HEK293 (cell line): ENCODE results near the gene LPO.

Experiments
- BCL11A ChIP-seq: fragments of 450-650 bp; formaldehyde crosslinking; IDR thresholded peaks from 2 replicates; pipeline ENCODE4 v1.5.1; 2016; ENCODE audit warnings: low read depth, missing biosample characterization, missing genetic modification characterization
- PBX3 ChIP-seq: sonication (generic); formaldehyde crosslinking; IDR thresholded peaks from 2 replicates; pipeline ENCODE4 v1.8.1; 2022; ENCODE audit warnings: mild to moderate bottlenecking, moderate library complexity, missing genetic modification reagents
- REPIN1 ChIP-seq: fragments of 450-650 bp; formaldehyde crosslinking; IDR thresholded peaks from 2 replicates; pipeline ENCODE4 v1.5.1; 2017; ENCODE audit warnings: missing biosample characterization, missing genetic modification characterization, low read depth
- YY1 ChIP-seq: fragments of 450-650 bp; formaldehyde crosslinking; IDR thresholded peaks from 2 replicates; pipeline ENCODE4 v1.5.1; 2018; ENCODE audit warnings: missing biosample characterization, missing genetic modification characterization
- ZBTB1 ChIP-seq: fragments of 450-650 bp; formaldehyde crosslinking; IDR thresholded peaks from 2 replicates; pipeline ENCODE4 v1.5.1; 2016; ENCODE audit warnings: missing biosample characterization, missing genetic modification characterization
- ZNF274 ChIP-seq, 2 experiments: fragments of 200-500 bp in 1 of 2; fragments of 450-650 bp in 1 of 2; sonication (Bioruptor generic) in 1 of 2; formaldehyde crosslinking in 1 of 2; IDR thresholded peaks; 2 replicates each; pipeline versions ENCODE4 v1.5.1 to v1.6.1; 2014 to 2016; ENCODE audit warnings: borderline replicate concordance in 1 of 2, inconsistent platforms in 1 of 2, low read length in 1 of 2, missing biosample characterization in 1 of 2, missing genetic modification characterization in 1 of 2
- ZNF324 ChIP-seq: fragments of 450-650 bp; formaldehyde crosslinking; IDR thresholded peaks from 2 replicates; pipeline ENCODE4 v1.5.1; 2016; ENCODE audit warnings: missing biosample characterization, missing genetic modification characterization
- ZNF501 ChIP-seq: fragments of 450-650 bp; formaldehyde crosslinking; IDR thresholded peaks from 2 replicates; pipeline ENCODE4 v1.5.1; 2016; ENCODE audit warnings: missing biosample characterization, missing genetic modification characterization
- ZNF677 ChIP-seq: fragments of 450-650 bp; IDR thresholded peaks from 2 replicates; pipeline ENCODE4 v1.5.0; 2018; ENCODE audit warnings: missing biosample characterization, mild to moderate bottlenecking, missing genetic modification characterization, moderate library complexity
- ZNF76 ChIP-seq: fragments of 450-650 bp; formaldehyde crosslinking; IDR thresholded peaks from 2 replicates; pipeline ENCODE4; 2016; ENCODE audit warnings: low read depth, missing biosample characterization, missing genetic modification characterization, borderline replicate concordance
- TF ChIP-seq, protein P1 (sequence below): fragments of 450-650 bp; formaldehyde crosslinking; IDR thresholded peaks from 2 replicates; pipeline ENCODE4 v1.5.1; 2016; ENCODE audit warnings: missing biosample characterization, missing genetic modification characterization
- TF ChIP-seq, protein P2 (sequence below): fragments of 450-650 bp; formaldehyde crosslinking; IDR thresholded peaks from 2 replicates; pipeline ENCODE4 v1.5.1; 2016; ENCODE audit warnings: missing biosample characterization, missing genetic modification characterization

DNA sequence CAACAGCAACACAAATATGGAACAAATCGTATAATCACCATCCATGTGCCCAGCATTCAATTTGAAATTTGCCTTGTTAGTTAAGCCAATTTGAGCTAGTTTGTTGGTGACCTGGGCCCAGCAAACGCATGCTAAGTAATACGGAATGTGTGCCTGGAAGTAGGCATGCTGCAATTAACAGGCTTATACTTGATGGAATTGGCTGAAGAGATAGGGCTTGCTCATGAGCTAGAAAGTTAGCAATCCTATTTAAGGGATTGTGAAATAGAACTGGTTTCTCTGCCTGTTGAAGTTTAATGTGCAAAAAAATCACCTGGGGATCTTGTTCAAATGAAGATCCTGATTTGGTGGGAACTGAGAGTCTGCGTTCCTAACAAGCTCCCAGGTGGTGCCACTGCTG, 8.5 kb upstream of the LPO start:
- TF ChIP-seq, protein P1, sequence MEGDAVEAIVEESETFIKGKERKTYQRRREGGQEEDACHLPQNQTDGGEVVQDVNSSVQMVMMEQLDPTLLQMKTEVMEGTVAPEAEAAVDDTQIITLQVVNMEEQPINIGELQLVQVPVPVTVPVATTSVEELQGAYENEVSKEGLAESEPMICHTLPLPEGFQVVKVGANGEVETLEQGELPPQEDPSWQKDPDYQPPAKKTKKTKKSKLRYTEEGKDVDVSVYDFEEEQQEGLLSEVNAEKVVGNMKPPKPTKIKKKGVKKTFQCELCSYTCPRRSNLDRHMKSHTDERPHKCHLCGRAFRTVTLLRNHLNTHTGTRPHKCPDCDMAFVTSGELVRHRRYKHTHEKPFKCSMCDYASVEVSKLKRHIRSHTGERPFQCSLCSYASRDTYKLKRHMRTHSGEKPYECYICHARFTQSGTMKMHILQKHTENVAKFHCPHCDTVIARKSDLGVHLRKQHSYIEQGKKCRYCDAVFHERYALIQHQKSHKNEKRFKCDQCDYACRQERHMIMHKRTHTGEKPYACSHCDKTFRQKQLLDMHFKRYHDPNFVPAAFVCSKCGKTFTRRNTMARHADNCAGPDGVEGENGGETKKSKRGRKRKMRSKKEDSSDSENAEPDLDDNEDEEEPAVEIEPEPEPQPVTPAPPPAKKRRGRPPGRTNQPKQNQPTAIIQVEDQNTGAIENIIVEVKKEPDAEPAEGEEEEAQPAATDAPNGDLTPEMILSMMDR (tag by site-specific recombination) = no peak
- TF ChIP-seq PBX3 (CRISPR knock-in tag) = no peak
- no peak for TF ChIP-seq YY1 (tag by site-specific recombination)
- TF ChIP-seq ZNF501 = no peak
- no peak for TF ChIP-seq ZNF324 (tag by site-specific recombination)
- no peak for TF ChIP-seq ZBTB1 (tag by site-specific recombination)
- no peak for TF ChIP-seq BCL11A (tag by site-specific recombination)
- no peak for TF ChIP-seq REPIN1
- TF ChIP-seq ZNF274 (IDR thresholded peaks at IDR 0.05; ENCODE audit: low read length) = no peak
- TF ChIP-seq ZNF274 (tag by site-specific recombination; IDR thresholded peaks at IDR 0.05; ENCODE audit: borderline replicate concordance) = no peak
- TF ChIP-seq ZNF76 (tag by site-specific recombination) = no peak
- TF ChIP-seq, protein P2, sequence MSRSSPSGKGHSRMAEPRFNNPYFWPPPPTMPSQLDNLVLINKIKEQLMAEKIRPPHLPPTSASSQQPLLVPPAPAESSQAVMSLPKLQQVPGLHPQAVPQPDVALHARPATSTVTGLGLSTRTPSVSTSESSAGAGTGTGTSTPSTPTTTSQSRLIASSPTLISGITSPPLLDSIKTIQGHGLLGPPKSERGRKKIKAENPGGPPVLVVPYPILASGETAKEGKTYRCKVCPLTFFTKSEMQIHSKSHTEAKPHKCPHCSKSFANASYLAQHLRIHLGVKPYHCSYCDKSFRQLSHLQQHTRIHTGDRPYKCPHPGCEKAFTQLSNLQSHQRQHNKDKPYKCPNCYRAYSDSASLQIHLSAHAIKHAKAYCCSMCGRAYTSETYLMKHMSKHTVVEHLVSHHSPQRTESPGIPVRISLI = no peak
- no peak for TF ChIP-seq ZNF677 (tag by site-specific recombination)
